ENCODE data around the gene AFF3. TPM values are rescaled to one million over a fixed set of nuclear protein-coding genes. Genes with fewer than 3 reads are reported as not detected.
"Not testable (repeated sequence)": the region's sequence is repeated elsewhere in the genome, so short reads cannot be mapped to it uniquely, and the experiment has no call there.

Gene AFF3
- polyA plus RNA-seq, 1 donor (not counting 4 experiments of a cell fraction or from before 2014, with no cell fraction given): not detected

- H3K9me1 ChIP-seq (ENCODE audit: control insufficient read depth, extremely low read depth, insufficient read depth, low read length); H3K79me2 ChIP-seq (ENCODE audit: control insufficient read depth, insufficient read depth, low read length); FAIRE-seq; H3K4me2 ChIP-seq (ENCODE audit: control insufficient read depth, extremely low read depth, insufficient read depth, low read depth, low read length); dilution Hi-C loops (cut with MboI; ENCODE audit: extremely low pct_ligation_motif_present, low sequenced_read_pairs); H4K20me1 ChIP-seq (ENCODE audit: control insufficient read depth, extremely low read depth, insufficient read depth, low read length); H3K4me3 ChIP-seq (ENCODE audit: control insufficient read depth in 2 of 3, extremely low read depth in 1 of 3, insufficient read depth in 2 of 3, low read depth in 1 of 3, low read length in 3 of 3); DNase-seq (ENCODE audit: low read depth, low spot score); H3K9ac ChIP-seq (ENCODE audit: control insufficient read depth, extremely low read depth, insufficient read depth, low read length); H3K27ac ChIP-seq (ENCODE audit: control insufficient read depth, insufficient read depth, low read length); H2AFZ ChIP-seq (ENCODE audit: control insufficient read depth, low read length); H3K4me1 ChIP-seq (ENCODE audit: control insufficient read depth, extremely low read depth, insufficient read depth, low read length); H3K36me3 ChIP-seq (ENCODE audit: control insufficient read depth in 2 of 2, extremely low read depth in 1 of 2, insufficient read depth in 2 of 2, low read length in 2 of 2); H3K9me3 ChIP-seq (ENCODE audit: control insufficient read depth, low read depth, low read length): not testable (repeated sequence)
- TF ChIP-seq EZH2 (IDR thresholded peaks at IDR 0.05; ENCODE audit: low read length): peak; percentile 64
- H3K27me3 ChIP-seq (ENCODE audit: control insufficient read depth, extremely low read depth, insufficient read depth, low read length): peaks cover 37% of the 10 kb centered on the region
These were observed 38.7 kb downstream of the AFF3 start for GRCh38 chr2:100103527-100104252.

GRCh38 chr2:100102466-100103180 is 39.8 kb downstream of the AFF3 start:
- H3K9me1 ChIP-seq (ENCODE audit: control insufficient read depth, extremely low read depth, insufficient read depth, low read length); DNase-seq (ENCODE audit: low read depth, low spot score); H3K4me2 ChIP-seq (ENCODE audit: control insufficient read depth, extremely low read depth, insufficient read depth, low read depth, low read length); FAIRE-seq; H3K27ac ChIP-seq (ENCODE audit: control insufficient read depth, insufficient read depth, low read length); H3K9me3 ChIP-seq (ENCODE audit: control insufficient read depth, low read depth, low read length); H3K36me3 ChIP-seq (ENCODE audit: control insufficient read depth in 2 of 2, extremely low read depth in 1 of 2, insufficient read depth in 2 of 2, low read length in 2 of 2); H3K4me3 ChIP-seq (ENCODE audit: control insufficient read depth in 2 of 3, extremely low read depth in 1 of 3, insufficient read depth in 2 of 3, low read depth in 1 of 3, low read length in 3 of 3); H3K79me2 ChIP-seq (ENCODE audit: control insufficient read depth, insufficient read depth, low read length); H3K4me1 ChIP-seq (ENCODE audit: control insufficient read depth, extremely low read depth, insufficient read depth, low read length); H2AFZ ChIP-seq (ENCODE audit: control insufficient read depth, low read length); H4K20me1 ChIP-seq (ENCODE audit: control insufficient read depth, extremely low read depth, insufficient read depth, low read length); dilution Hi-C loops (cut with MboI; ENCODE audit: extremely low pct_ligation_motif_present, low sequenced_read_pairs); H3K9ac ChIP-seq (ENCODE audit: control insufficient read depth, extremely low read depth, insufficient read depth, low read length): not testable (repeated sequence)
- peaks cover 27% of the 10 kb centered on the region for H3K27me3 ChIP-seq (ENCODE audit: control insufficient read depth, extremely low read depth, insufficient read depth, low read length)

- FAIRE-seq; H3K9ac ChIP-seq (ENCODE audit: control insufficient read depth, extremely low read depth, insufficient read depth, low read length); H3K4me2 ChIP-seq (ENCODE audit: control insufficient read depth, extremely low read depth, insufficient read depth, low read depth, low read length); H3K36me3 ChIP-seq (ENCODE audit: control insufficient read depth in 2 of 2, extremely low read depth in 1 of 2, insufficient read depth in 2 of 2, low read length in 2 of 2); H3K9me3 ChIP-seq (ENCODE audit: control insufficient read depth, low read depth, low read length); H4K20me1 ChIP-seq (ENCODE audit: control insufficient read depth, extremely low read depth, insufficient read depth, low read length); DNase-seq (ENCODE audit: low read depth, low spot score); H2AFZ ChIP-seq (ENCODE audit: control insufficient read depth, low read length); H3K27me3 ChIP-seq (ENCODE audit: control insufficient read depth, extremely low read depth, insufficient read depth, low read length); H3K4me3 ChIP-seq (ENCODE audit: control insufficient read depth in 2 of 3, extremely low read depth in 1 of 3, insufficient read depth in 2 of 3, low read depth in 1 of 3, low read length in 3 of 3); H3K27ac ChIP-seq (ENCODE audit: control insufficient read depth, insufficient read depth, low read length); H3K4me1 ChIP-seq (ENCODE audit: control insufficient read depth, extremely low read depth, insufficient read depth, low read length); H3K79me2 ChIP-seq (ENCODE audit: control insufficient read depth, insufficient read depth, low read length); dilution Hi-C loops (cut with MboI; ENCODE audit: extremely low pct_ligation_motif_present, low sequenced_read_pairs); H3K9me1 ChIP-seq (ENCODE audit: control insufficient read depth, extremely low read depth, insufficient read depth, low read length): not testable (repeated sequence)
These were observed 43.5 kb downstream of the AFF3 start for GRCh38 chr2:100098855-100099254.

- H3K9me1 ChIP-seq (ENCODE audit: control insufficient read depth, extremely low read depth, insufficient read depth, low read length); H4K20me1 ChIP-seq (ENCODE audit: control insufficient read depth, extremely low read depth, insufficient read depth, low read length); H3K9me3 ChIP-seq (ENCODE audit: control insufficient read depth, low read depth, low read length); H2AFZ ChIP-seq (ENCODE audit: control insufficient read depth, low read length); DNase-seq (ENCODE audit: low read depth, low spot score); H3K27me3 ChIP-seq (ENCODE audit: control insufficient read depth, extremely low read depth, insufficient read depth, low read length); H3K4me2 ChIP-seq (ENCODE audit: control insufficient read depth, extremely low read depth, insufficient read depth, low read depth, low read length); H3K27ac ChIP-seq (ENCODE audit: control insufficient read depth, insufficient read depth, low read length); H3K4me3 ChIP-seq (ENCODE audit: control insufficient read depth in 2 of 3, extremely low read depth in 1 of 3, insufficient read depth in 2 of 3, low read depth in 1 of 3, low read length in 3 of 3); dilution Hi-C loops (cut with MboI; ENCODE audit: extremely low pct_ligation_motif_present, low sequenced_read_pairs); H3K4me1 ChIP-seq (ENCODE audit: control insufficient read depth, extremely low read depth, insufficient read depth, low read length); FAIRE-seq; H3K36me3 ChIP-seq (ENCODE audit: control insufficient read depth in 2 of 2, extremely low read depth in 1 of 2, insufficient read depth in 2 of 2, low read length in 2 of 2); H3K79me2 ChIP-seq (ENCODE audit: control insufficient read depth, insufficient read depth, low read length); H3K9ac ChIP-seq (ENCODE audit: control insufficient read depth, extremely low read depth, insufficient read depth, low read length): not testable (repeated sequence)
These were observed 44.6 kb downstream of the AFF3 start for GRCh38 chr2:100097611-100098294.

Data from keratinocyte (primary cell).